ENCODE measurements around the gene SEMA6B.

Gene SEMA6B

GRCh38 chr19:4493104-4493928 lies 66.2 kb downstream of the SEMA6B start:
- DNase-seq (ENCODE audit: low read depth in 2 of 2) = no peak

Measured in activated CD8-positive, alpha-beta memory T cell treated with anti-CD3 and anti-CD28 coated beads for 4 hours (primary cell).